ACC112 (cell line): ENCODE measurements around the gene CDK3.

ENCODE experiments used
- H2AFZ ChIP-seq: fragments of 200-600 bp; sonication (generic); one replicate; pipeline ENCODE4 v1.6.0; 2017; ENCODE audit warnings: antibody characterized with exemption, low read length; ENCODE audit not compliant: unreplicated experiment
- H3K27ac ChIP-seq: fragments of 200-600 bp; sonication (generic); 2 replicates; pipeline ENCODE4 v1.5.1; 2014; ENCODE audit warnings: low read depth, mild to moderate bottlenecking, antibody characterized with exemption, low read length, moderate library complexity
- H3K27me3 ChIP-seq: fragments of 200-600 bp; sonication (generic); 2 replicates; pipeline ENCODE4 v1.6.1; 2014; ENCODE audit warnings: mild to moderate bottlenecking, antibody characterized with exemption, low read length, moderate library complexity, mixed read lengths; ENCODE audit not compliant: insufficient read depth
- H3K36me3 ChIP-seq: fragments of 200-600 bp; sonication (generic); 2 replicates; pipeline ENCODE4 v1.6.1; 2016; ENCODE audit warnings: mild to moderate bottlenecking, antibody characterized with exemption, low read length, moderate library complexity, mixed read lengths; ENCODE audit not compliant: insufficient read depth
- H3K4me1 ChIP-seq: fragments of 200-600 bp; sonication (generic); one replicate; pipeline ENCODE4 v1.6.1; 2016; ENCODE audit warnings: low read length, mixed read lengths; ENCODE audit not compliant: insufficient read depth, unreplicated experiment, control insufficient read depth
- H3K4me3 ChIP-seq: fragments of 200-600 bp; sonication (generic); 2 replicates; pipeline ENCODE4 v1.5.1; 2014; ENCODE audit warnings: mild to moderate bottlenecking, low read depth, low read length
- H3K79me2 ChIP-seq: fragments of 200-600 bp; sonication (generic); one replicate; pipeline ENCODE4 v1.6.0; 2016; ENCODE audit warnings: low read length; ENCODE audit not compliant: control insufficient read depth, unreplicated experiment, insufficient read depth

Gene CDK3

GRCh38 chr17:76054112-76054476 lies 53.4 kb downstream of the CDK3 start:
- H3K27me3 ChIP-seq = no peaks in the 10 kb centered on the region
- H3K36me3 ChIP-seq = peaks cover 26% of the 10 kb centered on the region
- H3K79me2 ChIP-seq = peaks cover 12% of the 10 kb centered on the region
- peaks cover 22% of the 10 kb centered on the region for H3K4me1 ChIP-seq
- peak overlapping the region; percentile 86 for H3K27ac ChIP-seq
- peak overlapping the region; percentile 48; the same call in 1 of the 2 replicates for H3K4me3 ChIP-seq
- no peak overlapping the region for H2AFZ ChIP-seq
